Upper lobe of right lung (tissue), 1 donor: ENCODE measurements around the gene KRT84. TPM values are rescaled to one million over a fixed set of nuclear protein-coding genes. Genes with fewer than 3 reads are reported as not detected.

Experiments
- ATAC-seq: fragments of 200-7000 bp; cut with Tn5 transposase; one replicate; pipeline ENCODE4 v1.9.1; 2020; ENCODE audit warnings: mild to moderate bottlenecking, moderate library complexity
- DNase-seq: peaks from one replicate; pipeline ENCODE4 v3.0.0-alpha.2; 2020
- H3K27ac ChIP-seq: fragments of 200-600 bp; one replicate; pipeline ENCODE4 v1.8.0; 2022
- H3K27me3 ChIP-seq: fragments of 200-600 bp; one replicate; pipeline ENCODE4 v1.8.0; 2022; ENCODE audit warnings: mild to moderate bottlenecking
- H3K36me3 ChIP-seq: fragments of 200-600 bp; one replicate; pipeline ENCODE4 v1.8.0; 2022
- H3K4me1 ChIP-seq: fragments of 200-600 bp; one replicate; pipeline ENCODE4 v1.8.0; 2022
- H3K4me3 ChIP-seq: fragments of 200-600 bp; one replicate; pipeline ENCODE4 v1.8.0; 2022; ENCODE audit warnings: mild to moderate bottlenecking
- H3K9me3 ChIP-seq: fragments of 200-600 bp; one replicate; pipeline ENCODE4 v1.8.0; 2022
- intact Hi-C: fragments of 100-400 bp; cut with DNase I; formaldehyde crosslinking; loops from one replicate; pipeline ENCODE4 v1.11.0; 2022
- total RNA-seq: library from RNA; stranded (reverse); fragmentation: NEBNext Ultra II Directional; extraction: Animal tissue kit (Norgen Biotek cat#: 25700); gene quantifications from one replicate; pipeline ENCODE4 v1.2.1, GENCODE V29; 2021
- TF ChIP-seq, protein P1 (sequence below): fragments of 200-600 bp; IDR thresholded peaks from one replicate; pipeline ENCODE4 v1.8.0; 2022; ENCODE audit warnings: antibody characterized with exemption
- donor health status: DM: no; HTN: yes; CAD: no; lungs with severe emphysema.

Gene KRT84
- total RNA-seq, 1 donor from 2014 or later = not detected

DNA sequence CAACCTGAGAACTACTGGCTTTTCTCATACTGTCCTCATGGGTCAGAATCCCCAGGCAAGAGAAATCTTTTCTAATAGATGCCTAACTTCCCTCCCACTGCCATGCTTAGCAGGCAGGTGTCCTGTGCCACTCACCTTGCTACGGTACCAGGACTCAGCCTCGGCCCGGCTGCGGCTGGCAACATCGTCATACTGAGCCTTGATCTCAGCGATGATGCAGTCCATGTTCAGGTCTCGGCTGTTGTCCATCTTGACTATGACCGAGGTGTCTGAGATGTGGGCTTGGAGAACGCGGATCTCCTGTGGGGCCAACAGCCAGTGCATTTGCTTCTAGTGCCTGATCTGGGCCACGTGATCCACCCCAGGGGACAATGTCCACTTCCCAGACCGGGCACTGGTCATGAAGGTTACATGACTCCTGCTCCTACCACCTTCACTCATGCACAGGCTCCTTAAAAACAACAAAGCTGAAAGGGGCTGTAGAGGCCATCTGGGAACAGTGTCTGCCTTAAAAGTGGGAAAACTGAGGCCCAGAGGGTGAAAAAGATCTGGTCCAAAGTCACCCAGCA, 22.3 kb downstream of the KRT84 start:
- Histone ChIP-seq H3K9me3 (no peaks in the 10 kb centered on the region), H3K4me1 (peaks cover 5% of the 10 kb centered on the region), H3K4me3 (no peak overlapping the region), H3K27me3 (no peaks in the 10 kb centered on the region), H3K27ac (no peak overlapping the region), H3K36me3 (no peaks in the 10 kb centered on the region)
- DNase-seq (no peak), ATAC-seq (no peak)
- intact Hi-C loops = no loop called here
- TF ChIP-seq, protein P1, sequence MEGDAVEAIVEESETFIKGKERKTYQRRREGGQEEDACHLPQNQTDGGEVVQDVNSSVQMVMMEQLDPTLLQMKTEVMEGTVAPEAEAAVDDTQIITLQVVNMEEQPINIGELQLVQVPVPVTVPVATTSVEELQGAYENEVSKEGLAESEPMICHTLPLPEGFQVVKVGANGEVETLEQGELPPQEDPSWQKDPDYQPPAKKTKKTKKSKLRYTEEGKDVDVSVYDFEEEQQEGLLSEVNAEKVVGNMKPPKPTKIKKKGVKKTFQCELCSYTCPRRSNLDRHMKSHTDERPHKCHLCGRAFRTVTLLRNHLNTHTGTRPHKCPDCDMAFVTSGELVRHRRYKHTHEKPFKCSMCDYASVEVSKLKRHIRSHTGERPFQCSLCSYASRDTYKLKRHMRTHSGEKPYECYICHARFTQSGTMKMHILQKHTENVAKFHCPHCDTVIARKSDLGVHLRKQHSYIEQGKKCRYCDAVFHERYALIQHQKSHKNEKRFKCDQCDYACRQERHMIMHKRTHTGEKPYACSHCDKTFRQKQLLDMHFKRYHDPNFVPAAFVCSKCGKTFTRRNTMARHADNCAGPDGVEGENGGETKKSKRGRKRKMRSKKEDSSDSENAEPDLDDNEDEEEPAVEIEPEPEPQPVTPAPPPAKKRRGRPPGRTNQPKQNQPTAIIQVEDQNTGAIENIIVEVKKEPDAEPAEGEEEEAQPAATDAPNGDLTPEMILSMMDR = no peak

DNA sequence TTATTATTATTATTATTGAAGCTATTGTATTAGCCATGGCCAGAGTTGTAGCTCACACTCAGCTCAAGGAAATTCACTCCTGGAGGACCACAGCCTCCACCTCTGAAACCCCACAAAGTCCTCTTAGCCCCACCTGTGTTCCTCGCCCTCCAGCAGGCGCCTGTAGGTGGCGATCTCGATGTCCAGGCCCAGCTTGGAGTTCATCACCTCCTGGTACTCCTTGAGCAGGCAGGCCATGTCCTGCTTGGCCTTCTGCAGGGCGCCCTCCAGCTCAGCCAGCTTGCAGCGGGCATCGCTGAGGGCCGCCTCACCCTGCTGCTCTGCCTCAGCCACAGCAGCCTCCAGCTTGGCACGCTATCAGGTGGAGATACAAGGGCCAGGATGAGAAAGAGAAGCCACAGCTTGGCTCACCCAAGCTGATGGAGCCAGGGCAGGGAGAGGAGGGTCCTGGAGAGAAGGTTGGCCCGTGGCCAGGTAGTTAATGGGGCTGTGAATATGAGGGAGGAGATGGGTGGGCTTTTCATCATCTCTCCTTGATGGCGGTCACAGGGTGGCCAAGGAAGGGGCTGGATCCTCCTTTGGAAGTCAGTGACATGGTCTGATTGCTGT, 23.2 kb downstream of the KRT84 start:
- H3K4me3 ChIP-seq = no peak overlapping the region
- no peaks in the 10 kb centered on the region for H3K36me3 ChIP-seq
- H3K27me3 ChIP-seq = no peaks in the 10 kb centered on the region
- peaks cover 5% of the 10 kb centered on the region for H3K4me1 ChIP-seq
- TF ChIP-seq, protein P1 = peak; percentile 16
- DNase-seq (no peak), ATAC-seq (no peak)
- no peaks in the 10 kb centered on the region for H3K9me3 ChIP-seq
- no peak overlapping the region for H3K27ac ChIP-seq
- intact Hi-C loops = no loop called here

DNA sequence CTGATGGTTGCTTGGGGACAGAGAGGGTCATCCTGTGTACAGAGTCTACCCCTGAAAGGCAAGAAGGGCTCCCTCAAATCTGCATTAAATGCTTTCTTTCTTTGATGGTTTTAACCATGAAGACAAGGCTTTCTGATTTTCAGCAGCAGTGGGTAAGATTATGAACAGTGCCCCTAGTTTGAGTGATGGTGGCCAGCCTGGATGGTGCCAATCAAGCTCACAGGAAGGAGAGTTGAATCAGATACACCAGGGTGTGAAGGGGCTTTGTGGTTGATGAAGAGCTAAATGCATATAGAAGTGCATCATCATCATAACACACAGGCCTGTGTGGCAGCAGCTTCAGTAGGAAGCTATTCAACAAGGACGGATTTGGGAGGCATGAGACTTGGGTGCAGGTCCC, 23.9 kb downstream of the KRT84 start:
- no peaks in the 10 kb centered on the region for H3K27me3 ChIP-seq
- H3K27ac ChIP-seq = no peak overlapping the region
- no peak overlapping the region for H3K4me3 ChIP-seq
- TF ChIP-seq, protein P1 = no peak
- no peaks in the 10 kb centered on the region for H3K9me3 ChIP-seq
- no peak for DNase-seq
- peaks cover 5% of the 10 kb centered on the region for H3K4me1 ChIP-seq
- H3K36me3 ChIP-seq = no peaks in the 10 kb centered on the region
- no peak for ATAC-seq
- intact Hi-C loops = no loop called here

DNA sequence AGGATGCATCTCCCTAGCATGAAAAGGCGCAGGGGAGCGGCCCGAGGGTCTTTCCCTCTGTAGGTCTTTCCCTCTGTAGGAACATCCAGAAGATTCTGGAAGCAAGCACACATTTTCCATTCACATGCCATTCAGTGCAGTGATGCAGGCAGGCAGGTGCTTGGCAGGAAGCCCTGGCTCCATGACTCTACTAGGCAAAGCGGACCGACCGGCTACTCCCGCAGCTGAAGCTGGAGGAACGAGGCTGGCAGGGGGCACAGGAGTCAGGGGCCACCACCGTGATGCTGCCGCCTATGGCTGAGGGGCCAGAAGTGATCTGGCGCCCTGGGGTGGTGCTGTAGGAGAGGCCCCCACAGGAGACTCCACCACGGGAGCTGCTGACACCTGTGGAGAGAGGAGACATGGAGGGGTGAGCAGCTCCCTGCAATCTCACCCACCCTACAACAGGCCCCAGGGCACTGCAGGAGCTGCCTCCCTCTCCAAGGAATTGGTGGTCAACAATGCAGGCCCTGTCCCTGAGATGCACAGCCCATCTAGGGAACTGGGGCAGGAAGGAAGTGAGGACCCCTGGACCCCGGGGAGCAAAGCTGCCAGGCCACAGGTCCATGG, 24.7 kb downstream of the KRT84 start:
- H3K4me3 ChIP-seq = no peak overlapping the region
- intact Hi-C loops = no loop called here
- no peaks in the 10 kb centered on the region for H3K36me3 ChIP-seq
- H3K27me3 ChIP-seq = no peaks in the 10 kb centered on the region
- DNase-seq = no peak
- H3K9me3 ChIP-seq = no peaks in the 10 kb centered on the region
- ATAC-seq = no peak
- H3K4me1 ChIP-seq = peaks cover 5% of the 10 kb centered on the region
- TF ChIP-seq, protein P1 = no peak
- H3K27ac ChIP-seq = no peak overlapping the region

DNA sequence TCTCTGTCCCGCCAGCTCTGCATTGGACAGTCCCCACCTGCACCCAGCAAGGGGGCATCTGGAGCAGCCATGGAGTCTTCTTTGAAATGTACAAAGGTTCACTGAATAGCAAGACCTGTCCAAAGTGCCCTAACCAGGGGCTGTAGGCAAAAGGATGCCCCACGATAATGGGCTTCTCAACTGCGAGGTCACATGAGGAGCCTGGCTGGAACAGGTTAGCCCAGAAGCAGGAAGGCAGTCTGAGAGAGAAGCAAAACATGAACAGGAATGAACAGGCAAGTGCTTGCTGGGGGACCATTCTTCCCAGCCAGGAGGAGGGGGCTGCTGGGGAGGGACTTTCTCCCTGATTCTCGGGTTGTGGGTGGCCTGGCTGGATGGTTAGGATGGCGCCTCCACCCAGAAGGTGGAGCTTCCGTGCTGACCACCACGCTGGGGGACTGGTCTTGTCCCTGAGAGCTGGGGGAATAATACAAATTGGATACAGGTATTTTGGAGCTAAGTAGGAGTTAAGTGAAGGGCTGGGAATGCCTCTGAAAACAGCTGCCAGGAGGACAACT, 25.3 kb downstream of the KRT84 start:
- H3K27me3 ChIP-seq = no peaks in the 10 kb centered on the region
- H3K27ac ChIP-seq = no peak overlapping the region
- H3K4me1 ChIP-seq = peaks cover 5% of the 10 kb centered on the region
- no peaks in the 10 kb centered on the region for H3K36me3 ChIP-seq
- TF ChIP-seq, protein P1 = no peak
- no peak for DNase-seq
- ATAC-seq = no peak
- no peak overlapping the region for H3K4me3 ChIP-seq
- H3K9me3 ChIP-seq = no peaks in the 10 kb centered on the region
- intact Hi-C loops = no loop called here
